B cell (primary cell): ENCODE results near the gene KCTD2. TPM values are rescaled to one million over a fixed set of nuclear protein-coding genes. Genes with fewer than 3 reads are reported as not detected.

Source experiments
- ATAC-seq: fragments of 200-7000 bp; cut with Tn5 transposase; one replicate; pipeline ENCODE4 v1.10.0; 2021; ENCODE audit warnings: low read depth, mild to moderate bottlenecking, moderate number of reproducible peaks, moderate library complexity
- CTCF ChIA-PET: fragments of 350-600 bp; sonication (Branson Sonifier 250); formaldehyde crosslinking; loops from one replicate; lab custom pipeline; 2021; ENCODE audit warnings: antibody characterized with exemption, inconsistent platforms; lab: Charles Lee
- POLR2A ChIA-PET: fragments of 350-600 bp; sonication (Branson Sonifier 250); formaldehyde crosslinking; loops from one replicate; lab custom pipeline; 2021; ENCODE audit warnings: antibody characterized with exemption; lab: Charles Lee
- DNase-seq: peaks from one replicate; pipeline ENCODE4 v3.0.0; 2013
- H2AFZ ChIP-seq: 2 replicates; pipeline ENCODE4 v1.6.1; 2012; ENCODE audit warnings: mild to moderate bottlenecking, low read depth, low read length; ENCODE audit not compliant: insufficient read depth, poor library complexity, severe bottlenecking
- H3K27ac ChIP-seq, 2 donors: 1 replicate in 1 of 2; 2 replicates in 1 of 2; pipeline ENCODE4 v1.5.1; 2012 to 2013; ENCODE audit warnings: low read length in 2 of 2, mild to moderate bottlenecking in 2 of 2, moderate library complexity in 1 of 2
- H3K27me3 ChIP-seq, 4 experiments: fragments of 200-600 bp in 1 of 4; sonication (generic) in 1 of 4; replicated peaks in 1 of 4; 1 replicate in 2 of 4; 2 replicates in 2 of 4; pipeline versions ENCODE4 v1.6.1 to v1.7.0; 2013 to 2016; ENCODE audit warnings: low read length in 3 of 4, mild to moderate bottlenecking in 2 of 4, mixed read lengths in 1 of 4, moderate library complexity in 1 of 4; ENCODE audit not compliant: insufficient read depth in 4 of 4, control insufficient read depth in 3 of 4; ENCODE audit errors: control extremely low read depth in 1 of 4
- H3K36me3 ChIP-seq, 2 experiments: replicated peaks in 1 of 2; 1 replicate in 1 of 2; 2 replicates in 1 of 2; pipeline versions ENCODE4 v1.6.1 to v1.7.1; 2013; ENCODE audit warnings: low read length in 1 of 2; ENCODE audit not compliant: insufficient read depth in 2 of 2, control insufficient read depth in 1 of 2; ENCODE audit errors: control extremely low read depth in 1 of 2, extremely low read depth in 1 of 2
- H3K4me1 ChIP-seq, 2 donors: fragments of 200-600 bp in 1 of 2; sonication (generic) in 1 of 2; 1 replicate in 1 of 2; 2 replicates in 1 of 2; pipeline versions ENCODE4 v1.5.1 to v1.6.1; 2013 to 2017; ENCODE audit warnings: low read length in 2 of 2; ENCODE audit not compliant: control insufficient read depth in 2 of 2, insufficient read depth in 2 of 2
- H3K4me2 ChIP-seq: replicated peaks from 2 replicates; pipeline ENCODE3; 2012; ENCODE audit warnings: mild to moderate bottlenecking, low read depth, low read length; ENCODE audit not compliant: poor library complexity, severe bottlenecking
- H3K4me3 ChIP-seq, 5 experiments: fragments of 200-600 bp in 1 of 5; sonication (generic) in 1 of 5; 1 replicate in 3 of 5; 2 replicates in 2 of 5; pipeline versions ENCODE4 v1.5.1 to v1.7.0; 2011 to 2016; ENCODE audit warnings: low read length in 4 of 5, mild to moderate bottlenecking in 4 of 5, low read depth in 2 of 5, control low read depth in 1 of 5, moderate library complexity in 1 of 5; ENCODE audit not compliant: insufficient read depth in 1 of 5; ENCODE audit errors: control extremely low read depth in 1 of 5, extremely low read depth in 1 of 5
- H3K79me2 ChIP-seq: fragments of 200-600 bp; sonication (generic); one replicate; pipeline ENCODE4 v1.6.0; 2016; ENCODE audit warnings: low read length; ENCODE audit not compliant: control insufficient read depth, insufficient read depth
- H3K9ac ChIP-seq: fragments of 200-600 bp; sonication (generic); 2 replicates; pipeline ENCODE4 v1.6.1; 2017; ENCODE audit warnings: mild to moderate bottlenecking, low read length, moderate library complexity
- H3K9me3 ChIP-seq, 3 donors: one replicate each; pipeline versions ENCODE4 v1.6.1 to v1.7.1; 2013; ENCODE audit warnings: low read length in 2 of 3; ENCODE audit not compliant: control insufficient read depth in 2 of 3, insufficient read depth in 1 of 3; ENCODE audit errors: control extremely low read depth in 1 of 3
- H4K20me1 ChIP-seq: 2 replicates; pipeline ENCODE4 v1.6.0; 2012; ENCODE audit warnings: mild to moderate bottlenecking, low read length; ENCODE audit not compliant: insufficient read depth, control insufficient read depth, poor library complexity, severe bottlenecking
- H3K27ac Mint-ChIP-seq: one replicate; pipeline ENCODE4 v1.8.0; 2021; ENCODE audit warnings: mixed read lengths
- H3K27me3 Mint-ChIP-seq: one replicate; pipeline ENCODE4 v1.8.0; 2021; ENCODE audit warnings: mixed read lengths
- H3K4me1 Mint-ChIP-seq: one replicate; pipeline ENCODE4 v1.8.0; 2021; ENCODE audit warnings: mixed read lengths
- H3K4me3 Mint-ChIP-seq: one replicate; pipeline ENCODE4 v1.8.0; 2021; ENCODE audit warnings: mixed read lengths
- H3K9me3 Mint-ChIP-seq: one replicate; pipeline ENCODE4 v1.8.0; 2022; ENCODE audit warnings: mixed read lengths; ENCODE audit not compliant: insufficient read depth
- CTCF ChIP-seq: fragments of 200-600 bp; IDR thresholded peaks from one replicate; pipeline ENCODE4 v1.8.0; 2022; ENCODE audit warnings: antibody characterized with exemption, mild to moderate bottlenecking
- EZH2 ChIP-seq: IDR thresholded peaks from 2 replicates; pipeline ENCODE4 v1.6.1; 2012; ENCODE audit warnings: borderline replicate concordance, low read depth, mild to moderate bottlenecking, moderate library complexity, low read length; ENCODE audit not compliant: insufficient read depth, poor library complexity, severe bottlenecking
- WGBS: methylation state at CpG from one replicate; pipeline ENCODE4 v1.1.5; 2013; ENCODE audit warnings: missing lambda C conversion rate; ENCODE audit not compliant: insufficient coverage; 5-methylcytosine and 5-hydroxymethylcytosine counted together
- intact Hi-C: fragments of 100-400 bp; cut with micrococcal nuclease; formaldehyde crosslinking; loops from one replicate; pipeline ENCODE4 v1.10.0; 2022
- polyA plus RNA-seq: library from polyadenylated mRNA; depleted of rRNA; stranded (reverse); fragments of >200 nt; gene quantifications from 2 replicates; pipeline ENCODE4 v1.2.3, GENCODE V29; 2012
- total RNA-seq, 2 donors: library from RNA; stranded (reverse); fragments of 120-200 nt in 1 of 2; gene quantifications; 1 replicate in 1 of 2; 2 replicates in 1 of 2; pipeline versions ENCODE4 v1.2.3 to v1.2.4, GENCODE V29; 2013 to 2022

Gene KCTD2
- total and polyA plus RNA-seq, 2 donors (not counting 1 experiment from before 2014, with no cell fraction given) = 15.7 to 23.2 TPM

- POLR2A ChIA-PET = no interaction called here
- Histone ChIP-seq H3K4me3 (no peak overlapping the region), H2AFZ (no peak overlapping the region), H3K9me3 (no peaks in the 10 kb centered on the region), H3K4me1 (peaks cover 21 to 27% of the 10 kb centered on the region in 2 donors), H3K36me3 (no peaks in the 10 kb centered on the region), H4K20me1 (no peaks in the 10 kb centered on the region), H3K79me2 (no peaks in the 10 kb centered on the region), H3K27ac (no peak overlapping the region), H3K4me2 (no peak overlapping the region), H3K27me3 (no peaks in the 10 kb centered on the region), H3K9ac (no peak overlapping the region)
- TF ChIP-seq EZH2 (no peak), CTCF (no peak)
- peaks cover 22% of the 10 kb centered on the region for H3K4me1 Mint-ChIP-seq
- H3K27ac Mint-ChIP-seq = no peak overlapping the region
- H3K27me3 Mint-ChIP-seq = no peaks in the 10 kb centered on the region
- no peaks in the 10 kb centered on the region for H3K9me3 Mint-ChIP-seq
- no peak overlapping the region for H3K4me3 Mint-ChIP-seq
- 94% methylated on average over 13 of the region's 14 CpGs for WGBS
- intact Hi-C loops = no loop called here
- DNase-seq (no peak), ATAC-seq (no peak)
- CTCF ChIA-PET = interaction anchor here (1.2 to 1.3 kb wide), 2 partner anchors 39 to 127 kb away, joined by 3 to 4 read pairs; no protein-coding TSS in a partner anchor
Observed at GRCh38 chr17:75074532-75074931, 27.5 kb downstream of the KCTD2 start.

- 89% methylated on average over 3 of the region's 4 CpGs for WGBS
- Mint-ChIP-seq H3K27ac (no peak overlapping the region), H3K4me3 (peak overlapping the region; percentile 10), H3K4me1 (peaks cover 27% of the 10 kb centered on the region), H3K9me3 (no peaks in the 10 kb centered on the region), H3K27me3 (no peaks in the 10 kb centered on the region)
- ChIA-PET CTCF (interaction anchor here (0.7 to 2.1 kb wide), 4 partner anchors 34 to 63 kb away, joined by 3 to 6 read pairs (median 4); partner anchors contain the start of genes ARMC7 and MRPL58), POLR2A (interaction anchor here (0.6 to 1.5 kb wide), 2 partner anchors 21 to 34 kb away, joined by 3 to 5 read pairs; no protein-coding TSS in a partner anchor)
- ATAC-seq (no peak), DNase-seq (no peak)
- Histone ChIP-seq H2AFZ (no peak overlapping the region), H3K27ac (no peak overlapping the region), H3K9me3 (no peaks in the 10 kb centered on the region), H3K27me3 (no peaks in the 10 kb centered on the region), H3K4me2 (no peak overlapping the region), H3K36me3 (no peaks in the 10 kb centered on the region), H3K9ac (no peak overlapping the region), H3K4me3 (no peak overlapping the region), H3K79me2 (no peaks in the 10 kb centered on the region), H4K20me1 (no peaks in the 10 kb centered on the region), H3K4me1 (peaks cover 21 to 34% of the 10 kb centered on the region in 2 donors)
- no peak for TF ChIP-seq EZH2
- no peak for TF ChIP-seq CTCF
- intact Hi-C loops = no loop called here
Observed at GRCh38 chr17:75075597-75076336, 28.7 kb downstream of the KCTD2 start.
